Parathyroid adenoma (tissue), 2 donors: ENCODE measurements around the gene MARK4.

Source experiments
- H2AFZ ChIP-seq: fragments of 300-600 bp; sonication (generic); one replicate; pipeline ENCODE4 v1.7.0; 2017; ENCODE audit warnings: antibody characterized with exemption, mild to moderate bottlenecking
- H3K27ac ChIP-seq: fragments of 300-600 bp; sonication (generic); one replicate; pipeline ENCODE4 v1.7.0; 2017
- H3K27me3 ChIP-seq: fragments of 300-600 bp; sonication (generic); one replicate; pipeline ENCODE4 v1.7.0; 2017; ENCODE audit warnings: low read length; ENCODE audit not compliant: control insufficient read depth, insufficient read depth
- H3K36me3 ChIP-seq: fragments of 300-600 bp; sonication (generic); one replicate; pipeline ENCODE4 v1.7.0; 2017; ENCODE audit warnings: low read length; ENCODE audit not compliant: control insufficient read depth, insufficient read depth
- H3K4me1 ChIP-seq: fragments of 300-600 bp; sonication (generic); one replicate; pipeline ENCODE4 v1.7.0; 2017; ENCODE audit warnings: control low read depth
- H3K4me2 ChIP-seq: fragments of 300-600 bp; sonication (generic); one replicate; pipeline ENCODE4 v1.7.0; 2017; ENCODE audit warnings: low read length
- H3K4me3 ChIP-seq: fragments of 300-600 bp; sonication (generic); one replicate; pipeline ENCODE4 v1.7.0; 2017; ENCODE audit warnings: low read depth, low read length
- H3K79me2 ChIP-seq: fragments of 300-600 bp; sonication (generic); one replicate; pipeline ENCODE4 v1.7.0; 2017; ENCODE audit warnings: control low read depth
- H3K9ac ChIP-seq: fragments of 300-600 bp; sonication (generic); one replicate; pipeline ENCODE4 v1.7.0; 2017; ENCODE audit warnings: mild to moderate bottlenecking
- H3K9me3 ChIP-seq: fragments of 300-600 bp; sonication (generic); one replicate; pipeline ENCODE4 v1.7.0; 2017; ENCODE audit warnings: low read length; ENCODE audit not compliant: control insufficient read depth
- TF ChIP-seq, protein P1 (sequence below): fragments of 300-600 bp; sonication (generic); IDR thresholded peaks from one replicate; pipeline ENCODE4 v1.7.0; 2017; ENCODE audit warnings: antibody characterized with exemption, mild to moderate bottlenecking
- donor health status: primary hyperparathyroidism.

The MARK4 gene

DNA sequence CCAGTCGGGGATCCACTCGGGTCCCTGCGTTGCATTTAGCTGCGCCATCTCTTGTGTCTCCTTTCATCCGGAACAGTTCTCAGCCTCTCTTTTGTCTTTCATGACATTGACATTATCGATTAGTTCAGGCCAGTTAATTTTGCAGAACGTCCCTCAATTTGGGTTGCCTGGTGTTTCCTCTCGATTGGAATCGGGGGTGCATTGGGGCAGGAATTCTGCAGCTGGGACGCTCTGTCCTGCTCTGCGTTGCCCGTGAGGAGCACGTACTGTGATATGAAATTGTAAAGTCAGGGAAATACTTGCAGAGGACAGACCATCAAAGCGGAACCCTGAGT is 22.4 kb downstream of the MARK4 start:
- H3K4me1 ChIP-seq: no peaks in the 10 kb centered on the region
- H3K9ac ChIP-seq: no peak overlapping the region
- H3K9me3 ChIP-seq: no peaks in the 10 kb centered on the region
- H3K27ac ChIP-seq: no peak overlapping the region
- H3K4me3 ChIP-seq: no peak overlapping the region
- no peak overlapping the region for H2AFZ ChIP-seq
- H3K36me3 ChIP-seq: no peaks in the 10 kb centered on the region
- H3K4me2 ChIP-seq: no peak overlapping the region
- peaks cover 2% of the 10 kb centered on the region for H3K79me2 ChIP-seq
- no peaks in the 10 kb centered on the region for H3K27me3 ChIP-seq
- TF ChIP-seq, protein P1, sequence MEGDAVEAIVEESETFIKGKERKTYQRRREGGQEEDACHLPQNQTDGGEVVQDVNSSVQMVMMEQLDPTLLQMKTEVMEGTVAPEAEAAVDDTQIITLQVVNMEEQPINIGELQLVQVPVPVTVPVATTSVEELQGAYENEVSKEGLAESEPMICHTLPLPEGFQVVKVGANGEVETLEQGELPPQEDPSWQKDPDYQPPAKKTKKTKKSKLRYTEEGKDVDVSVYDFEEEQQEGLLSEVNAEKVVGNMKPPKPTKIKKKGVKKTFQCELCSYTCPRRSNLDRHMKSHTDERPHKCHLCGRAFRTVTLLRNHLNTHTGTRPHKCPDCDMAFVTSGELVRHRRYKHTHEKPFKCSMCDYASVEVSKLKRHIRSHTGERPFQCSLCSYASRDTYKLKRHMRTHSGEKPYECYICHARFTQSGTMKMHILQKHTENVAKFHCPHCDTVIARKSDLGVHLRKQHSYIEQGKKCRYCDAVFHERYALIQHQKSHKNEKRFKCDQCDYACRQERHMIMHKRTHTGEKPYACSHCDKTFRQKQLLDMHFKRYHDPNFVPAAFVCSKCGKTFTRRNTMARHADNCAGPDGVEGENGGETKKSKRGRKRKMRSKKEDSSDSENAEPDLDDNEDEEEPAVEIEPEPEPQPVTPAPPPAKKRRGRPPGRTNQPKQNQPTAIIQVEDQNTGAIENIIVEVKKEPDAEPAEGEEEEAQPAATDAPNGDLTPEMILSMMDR: no peak

DNA sequence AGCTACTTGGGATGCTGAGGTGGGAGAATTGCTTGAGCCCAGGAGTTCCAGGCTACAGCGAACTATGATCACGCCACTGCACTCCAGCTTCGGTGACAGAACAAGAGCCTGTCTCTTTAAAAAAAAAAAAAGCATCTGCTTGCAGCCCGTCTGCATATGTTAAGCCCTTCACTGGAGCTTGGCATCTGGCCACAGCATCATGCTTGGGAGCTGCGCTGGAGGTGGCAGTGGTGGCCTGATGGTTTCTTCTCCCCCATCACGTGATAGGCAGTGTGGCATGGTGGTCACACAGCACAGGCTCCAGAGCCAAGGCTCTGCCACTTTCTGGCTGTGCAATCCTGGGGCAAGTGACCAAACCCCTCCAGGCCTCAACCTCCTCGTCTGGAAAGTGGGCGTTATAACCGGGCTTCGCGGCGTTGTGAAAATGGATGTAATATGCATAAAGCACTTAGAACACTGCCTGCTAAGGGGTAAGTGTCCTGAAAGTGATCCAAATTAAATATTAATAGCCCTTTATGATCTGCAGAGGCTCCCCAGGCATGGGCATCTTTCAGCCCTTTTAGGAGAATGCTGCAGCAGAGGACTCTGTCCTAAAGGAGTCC is 24.4 kb downstream of the MARK4 start:
- Histone ChIP-seq H3K4me1 (no peaks in the 10 kb centered on the region), H3K36me3 (no peaks in the 10 kb centered on the region), H3K9me3 (no peaks in the 10 kb centered on the region), H3K27me3 (no peaks in the 10 kb centered on the region), H3K79me2 (peaks cover 2% of the 10 kb centered on the region), H3K4me2 (no peak overlapping the region), H3K27ac (no peak overlapping the region), H2AFZ (no peak overlapping the region), H3K4me3 (no peak overlapping the region), H3K9ac (no peak overlapping the region)
- TF ChIP-seq, protein P1: no peak

DNA sequence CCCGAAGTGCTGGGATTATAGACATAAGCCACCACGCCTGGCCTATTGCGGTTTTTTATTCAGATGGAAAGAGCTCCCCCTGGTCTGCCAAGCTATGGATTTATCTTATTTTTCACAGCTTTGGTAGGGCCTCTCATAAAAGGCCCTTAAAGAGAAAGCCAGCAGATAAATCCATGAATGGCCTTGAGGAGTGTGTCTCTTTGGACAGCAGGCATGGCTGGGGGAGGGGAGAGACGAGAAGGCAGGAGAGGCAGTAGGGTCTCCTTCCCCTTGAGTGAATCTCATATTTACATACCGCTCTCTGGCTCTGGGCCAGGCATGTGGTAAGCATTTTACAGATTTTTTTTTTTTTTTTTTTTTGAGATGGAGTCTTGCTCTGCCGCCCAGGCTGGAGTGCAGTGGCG is 25.2 kb downstream of the MARK4 start:
- H3K9me3 ChIP-seq: no peaks in the 10 kb centered on the region
- no peak overlapping the region for H3K9ac ChIP-seq
- peaks cover 2% of the 10 kb centered on the region for H3K79me2 ChIP-seq
- H3K4me1 ChIP-seq: no peaks in the 10 kb centered on the region
- TF ChIP-seq, protein P1: no peak
- no peaks in the 10 kb centered on the region for H3K36me3 ChIP-seq
- H3K4me3 ChIP-seq: no peak overlapping the region
- H3K4me2 ChIP-seq: no peak overlapping the region
- no peak overlapping the region for H2AFZ ChIP-seq
- no peaks in the 10 kb centered on the region for H3K27me3 ChIP-seq
- H3K27ac ChIP-seq: no peak overlapping the region

DNA sequence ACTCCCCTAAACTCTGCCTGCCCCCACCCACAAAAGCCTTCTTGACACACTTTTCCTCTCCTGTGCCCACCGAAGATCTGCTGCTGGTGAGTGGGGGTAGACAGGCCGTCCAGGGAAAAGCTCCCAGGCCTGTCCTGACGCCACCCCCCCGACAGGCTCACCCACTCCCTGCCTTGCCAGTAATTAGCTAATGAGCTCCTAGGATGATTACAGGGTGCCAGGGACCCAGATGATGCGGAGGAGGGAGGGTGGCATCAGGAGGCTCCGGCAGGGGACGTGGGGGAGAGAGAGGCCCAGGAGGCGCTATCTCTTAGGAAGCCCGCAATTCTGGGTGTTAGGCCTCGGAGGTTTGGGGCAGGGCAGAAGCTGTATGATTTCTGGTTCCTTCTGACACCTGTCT is 27.0 kb downstream of the MARK4 start:
- Histone ChIP-seq H3K4me1 (no peaks in the 10 kb centered on the region), H3K36me3 (no peaks in the 10 kb centered on the region), H3K4me3 (no peak overlapping the region), H3K27me3 (no peaks in the 10 kb centered on the region), H3K9ac (no peak overlapping the region), H3K27ac (no peak overlapping the region), H3K79me2 (peaks cover 2% of the 10 kb centered on the region), H3K4me2 (no peak overlapping the region), H2AFZ (no peak overlapping the region), H3K9me3 (no peaks in the 10 kb centered on the region)
- TF ChIP-seq, protein P1: no peak

DNA sequence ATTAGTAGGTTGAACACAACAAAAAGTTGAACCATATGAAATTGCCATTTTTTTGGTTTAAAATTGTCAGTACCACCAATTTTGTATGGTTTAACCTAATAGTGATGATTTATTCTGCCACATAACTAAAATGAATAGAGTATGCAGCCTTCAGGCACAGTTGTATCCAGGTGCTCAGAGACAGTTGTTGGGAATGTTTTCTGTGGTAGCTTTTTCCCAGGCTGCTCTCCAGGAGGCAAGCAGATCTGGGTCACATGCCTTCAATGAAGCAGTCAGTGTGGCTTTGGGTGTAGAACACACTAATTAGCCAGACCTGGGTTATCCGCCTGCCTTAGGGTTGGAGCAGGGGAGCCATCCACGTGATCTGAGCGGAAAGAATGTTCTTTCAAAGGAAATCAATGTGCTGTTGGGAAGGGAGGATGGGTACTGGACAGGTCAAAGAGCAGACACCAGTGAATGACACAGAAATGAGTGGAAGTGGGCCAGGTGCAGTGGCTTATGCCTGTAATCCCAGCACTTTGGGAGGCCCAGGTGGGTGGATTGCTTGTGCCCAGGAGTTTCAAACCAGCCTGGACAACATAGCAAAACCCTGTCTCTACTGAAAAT is 28.6 kb downstream of the MARK4 start:
- no peaks in the 10 kb centered on the region for H3K27me3 ChIP-seq
- no peak overlapping the region for H3K9ac ChIP-seq
- H3K4me1 ChIP-seq: no peaks in the 10 kb centered on the region
- TF ChIP-seq, protein P1: no peak
- no peak overlapping the region for H3K27ac ChIP-seq
- peaks cover 4% of the 10 kb centered on the region for H3K79me2 ChIP-seq
- H3K4me2 ChIP-seq: no peak overlapping the region
- H3K4me3 ChIP-seq: no peak overlapping the region
- H3K36me3 ChIP-seq: no peaks in the 10 kb centered on the region
- H2AFZ ChIP-seq: no peak overlapping the region
- H3K9me3 ChIP-seq: no peaks in the 10 kb centered on the region
